ENCODE results near the gene UQCRQ. TPM values are rescaled to one million over a fixed set of nuclear protein-coding genes. Genes with fewer than 3 reads are reported as not detected.

UQCRQ gene
- total RNA-seq, 1 experiment from 2014 or later: 306 TPM

DNA sequence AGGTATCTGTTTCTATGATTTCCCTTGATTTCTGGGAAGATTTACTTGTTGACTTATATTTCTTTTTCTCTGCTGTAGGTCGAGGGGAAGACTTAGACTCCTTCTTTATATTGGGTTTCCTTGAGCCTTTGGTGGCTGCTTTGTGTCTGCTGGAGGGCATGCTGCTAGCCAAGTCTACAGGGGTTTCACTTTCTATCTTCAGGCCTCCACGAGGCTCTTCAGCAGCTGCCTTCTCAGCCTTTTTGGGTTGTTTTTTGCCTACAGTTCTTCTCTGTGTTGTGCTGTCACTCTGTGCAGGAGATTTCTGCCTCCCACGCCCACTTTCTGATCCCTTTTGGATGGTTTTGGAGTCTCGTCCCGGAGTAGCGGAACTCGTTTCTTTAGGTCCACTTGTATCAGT, 30.2 kb downstream of the UQCRQ start:
- no peak for DNase-seq
- no peak overlapping the region for H2AFZ ChIP-seq (ENCODE audit: low read length)
- H2BK20ac ChIP-seq (ENCODE audit: low read depth, low read length, poor library complexity, severe bottlenecking): no peak overlapping the region
- no peak overlapping the region for H4K5ac ChIP-seq (ENCODE audit: insufficient read length, low read depth, low read length)
- H3K79me1 ChIP-seq (ENCODE audit: insufficient read depth, low read depth, low read length, poor library complexity, severe bottlenecking): no peaks in the 10 kb centered on the region
- no CpG with 5 or more reads among the region's 7 CpGs for WGBS (ENCODE audit: extremely low coverage, insufficient read length, low lambda C conversion rate)
- H2BK12ac ChIP-seq (ENCODE audit: insufficient read length, low read depth, low read length): no peak overlapping the region
- H3K9me3 ChIP-seq (ENCODE audit: control insufficient read depth, low read depth, low read length): no peaks in the 10 kb centered on the region
- TF ChIP-seq, protein P1, sequence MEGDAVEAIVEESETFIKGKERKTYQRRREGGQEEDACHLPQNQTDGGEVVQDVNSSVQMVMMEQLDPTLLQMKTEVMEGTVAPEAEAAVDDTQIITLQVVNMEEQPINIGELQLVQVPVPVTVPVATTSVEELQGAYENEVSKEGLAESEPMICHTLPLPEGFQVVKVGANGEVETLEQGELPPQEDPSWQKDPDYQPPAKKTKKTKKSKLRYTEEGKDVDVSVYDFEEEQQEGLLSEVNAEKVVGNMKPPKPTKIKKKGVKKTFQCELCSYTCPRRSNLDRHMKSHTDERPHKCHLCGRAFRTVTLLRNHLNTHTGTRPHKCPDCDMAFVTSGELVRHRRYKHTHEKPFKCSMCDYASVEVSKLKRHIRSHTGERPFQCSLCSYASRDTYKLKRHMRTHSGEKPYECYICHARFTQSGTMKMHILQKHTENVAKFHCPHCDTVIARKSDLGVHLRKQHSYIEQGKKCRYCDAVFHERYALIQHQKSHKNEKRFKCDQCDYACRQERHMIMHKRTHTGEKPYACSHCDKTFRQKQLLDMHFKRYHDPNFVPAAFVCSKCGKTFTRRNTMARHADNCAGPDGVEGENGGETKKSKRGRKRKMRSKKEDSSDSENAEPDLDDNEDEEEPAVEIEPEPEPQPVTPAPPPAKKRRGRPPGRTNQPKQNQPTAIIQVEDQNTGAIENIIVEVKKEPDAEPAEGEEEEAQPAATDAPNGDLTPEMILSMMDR (conservative IDR thresholded peaks at IDR 0.05): no peak
- no peak overlapping the region for H3K4ac ChIP-seq (ENCODE audit: low read depth, low read length)
- Mint-ChIP-seq H3K36me3 (ENCODE audit: insufficient read depth in 1 of 3, low read depth in 3 of 3) (peaks cover 36 to 76% (median 69%) of the 10 kb centered on the region in 3 experiments; a peak in 6 of 7 replicates), H3K9me3 (no peaks in the 10 kb centered on the region), H3K27me3 (ENCODE audit: low read depth) (no peaks in the 10 kb centered on the region), H3K4me3 (no peak overlapping the region), H3K4me1 (no peaks in the 10 kb centered on the region), H3K27ac (peak overlapping the region in 1 of 3 experiments; percentile 46; a peak in 2 of 7 replicates)
- H3K56ac ChIP-seq (ENCODE audit: insufficient read length, low read depth, low read length): no peak overlapping the region
- H2AK5ac ChIP-seq (ENCODE audit: insufficient read length, low read length): no peak overlapping the region
- no peaks in the 10 kb centered on the region; the same call in 1 of the 2 replicates for H3K27me3 ChIP-seq (ENCODE audit: insufficient read depth, low read length)
- H4K20me1 ChIP-seq (ENCODE audit: control insufficient read depth, insufficient read depth, insufficient read length): no peaks in the 10 kb centered on the region
- H2BK120ac ChIP-seq (ENCODE audit: low read depth, low read length, poor library complexity, severe bottlenecking): no peak overlapping the region
- no peak overlapping the region for H2BK15ac ChIP-seq (ENCODE audit: low read depth, low read length)
- no peak overlapping the region for H4K91ac ChIP-seq (ENCODE audit: insufficient read length, low read depth, low read length)
- no peak overlapping the region for H3K14ac ChIP-seq (ENCODE audit: insufficient read depth, low read length)
- H3K79me2 ChIP-seq (ENCODE audit: insufficient read depth, low read length): no peaks in the 10 kb centered on the region
- no peak overlapping the region for H3K9ac ChIP-seq (ENCODE audit: extremely low read depth, insufficient read length, low read length)
- H3K23me2 ChIP-seq (ENCODE audit: insufficient read length, low read depth, low read length, poor library complexity, severe bottlenecking): no peaks in the 10 kb centered on the region
- H4K8ac ChIP-seq (replicated peaks; ENCODE audit: insufficient read length, low read depth, low read length): no peak overlapping the region
- H3T11ph ChIP-seq (ENCODE audit: low read length): no peak overlapping the region
- H3K18ac ChIP-seq (ENCODE audit: insufficient read length, low read depth, low read length): no peak overlapping the region
- no peak overlapping the region for H3K23ac ChIP-seq (ENCODE audit: insufficient read length, low read depth, low read length)
- H3K4me1 ChIP-seq (ENCODE audit: insufficient read depth, low read length): no peaks in the 10 kb centered on the region
- H2BK5ac ChIP-seq (ENCODE audit: insufficient read length, low read length): no peak overlapping the region
- H3K27ac ChIP-seq (ENCODE audit: insufficient read length, low read depth, low read length): no peak overlapping the region
- H3K4me2 ChIP-seq (ENCODE audit: insufficient read depth, insufficient read length, low read length): no peak overlapping the region

All from H9 (cell line).